Measurements from ENCODE around the gene SLC47A1.

- no peak for TF ChIP-seq GATA2 (IDR thresholded peaks at IDR 0.05; ENCODE audit: low read depth, low read length)
- TF ChIP-seq GATA3 (IDR thresholded peaks at IDR 0.05; ENCODE audit: low read depth, low read length), result no peak
Observed at GRCh38 chr17:19619705-19620325, 86.2 kb downstream of the SLC47A1 start.

Data from SH-SY5Y (cell line).